DND-41 (cell line): ENCODE data around the gene KIAA1549.

Source experiments
- EZH2 ChIP-seq: IDR thresholded peaks from 3 replicates; pipeline ENCODE4 v1.6.1; 2012; ENCODE audit warnings: borderline replicate concordance, low read depth, mild to moderate bottlenecking, moderate library complexity, low read length, inconsistent platforms; ENCODE audit not compliant: severe bottlenecking
- TF ChIP-seq, protein P1 (sequence below): IDR thresholded peaks from 2 replicates; pipeline ENCODE4 v1.5.1; 2012; ENCODE audit warnings: borderline replicate concordance, low read length, moderate library complexity, mild to moderate bottlenecking; ENCODE audit not compliant: poor library complexity, severe bottlenecking; ENCODE audit errors: extremely low read depth

DNA sequence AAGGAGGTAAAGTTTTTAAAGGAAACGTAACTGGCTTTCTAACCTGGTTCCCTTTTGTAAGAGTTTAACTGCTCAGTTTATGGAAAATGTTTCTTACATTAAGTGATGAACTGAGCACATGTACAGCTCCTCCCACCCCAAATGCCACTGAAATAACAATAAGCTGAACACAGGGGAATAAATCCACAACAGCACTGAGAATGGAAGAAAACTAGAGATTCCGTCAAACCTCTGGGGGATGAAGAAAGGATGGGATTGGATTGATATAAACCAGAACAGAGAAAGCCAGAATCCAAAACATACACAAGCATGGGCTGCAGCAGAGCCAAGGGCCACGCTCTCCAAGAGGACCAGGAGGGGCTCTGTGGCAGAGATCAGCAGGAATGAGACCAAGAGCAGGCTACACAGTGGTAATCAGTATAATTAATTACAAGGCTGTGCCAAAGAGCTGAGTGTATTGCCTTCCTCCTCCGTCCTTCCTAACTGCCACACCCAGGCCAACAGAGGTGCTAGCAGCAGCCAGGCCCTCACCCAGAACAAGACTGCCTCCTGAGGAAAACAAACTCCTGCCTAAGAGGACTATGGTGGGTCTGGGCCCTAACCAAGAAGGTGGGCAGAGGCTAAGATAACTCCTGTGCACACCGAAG is 73.9 kb downstream of the KIAA1549 start:
- TF ChIP-seq, protein P1, sequence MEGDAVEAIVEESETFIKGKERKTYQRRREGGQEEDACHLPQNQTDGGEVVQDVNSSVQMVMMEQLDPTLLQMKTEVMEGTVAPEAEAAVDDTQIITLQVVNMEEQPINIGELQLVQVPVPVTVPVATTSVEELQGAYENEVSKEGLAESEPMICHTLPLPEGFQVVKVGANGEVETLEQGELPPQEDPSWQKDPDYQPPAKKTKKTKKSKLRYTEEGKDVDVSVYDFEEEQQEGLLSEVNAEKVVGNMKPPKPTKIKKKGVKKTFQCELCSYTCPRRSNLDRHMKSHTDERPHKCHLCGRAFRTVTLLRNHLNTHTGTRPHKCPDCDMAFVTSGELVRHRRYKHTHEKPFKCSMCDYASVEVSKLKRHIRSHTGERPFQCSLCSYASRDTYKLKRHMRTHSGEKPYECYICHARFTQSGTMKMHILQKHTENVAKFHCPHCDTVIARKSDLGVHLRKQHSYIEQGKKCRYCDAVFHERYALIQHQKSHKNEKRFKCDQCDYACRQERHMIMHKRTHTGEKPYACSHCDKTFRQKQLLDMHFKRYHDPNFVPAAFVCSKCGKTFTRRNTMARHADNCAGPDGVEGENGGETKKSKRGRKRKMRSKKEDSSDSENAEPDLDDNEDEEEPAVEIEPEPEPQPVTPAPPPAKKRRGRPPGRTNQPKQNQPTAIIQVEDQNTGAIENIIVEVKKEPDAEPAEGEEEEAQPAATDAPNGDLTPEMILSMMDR: no peak
- TF ChIP-seq EZH2: no peak
